MCF 10A (cell line): ENCODE results near the gene STK24. TPM values are rescaled to one million over a fixed set of nuclear protein-coding genes. Genes with fewer than 3 reads are reported as not detected.
"Not testable (repeated sequence)": the region's sequence is repeated elsewhere in the genome, so short reads cannot be mapped to it uniquely, and the experiment has no call there.

Experiments used
- BruUV-seq: library from RNA; stranded (reverse); fragments of 400-500 nt; replicated peaks from 2 replicates; lab custom pipeline; 2021; lab: Mats Ljungman, UMichigan
- CTCF ChIA-PET: fragments of 300-600 bp; sonication (Branson Sonifier 250); formaldehyde crosslinking; extraction: SDS; loops from one replicate; lab custom pipeline; 2021; ENCODE audit warnings: antibody characterized with exemption, inconsistent platforms; lab: Yijun Ruan, JAX
- POLR2A ChIA-PET: fragments of 300-600, 350-650 bp; sonication (Branson Sonifier 250); formaldehyde crosslinking; extraction: SDS; loops from one replicate; lab custom pipeline; 2020; ENCODE audit warnings: antibody characterized with exemption, inconsistent platforms; lab: Yijun Ruan, JAX
- DNase-seq: peaks from one replicate; pipeline ENCODE4 v3.0.0-alpha.2; 2018; ENCODE audit not compliant: unreplicated experiment
- H3K27ac Mint-ChIP-seq: one replicate; pipeline ENCODE4 v1.8.0; 2022; ENCODE audit warnings: mild to moderate bottlenecking, low read depth, mixed read lengths; ENCODE audit not compliant: unreplicated experiment
- H3K27me3 Mint-ChIP-seq: one replicate; pipeline ENCODE4 v1.8.0; 2022; ENCODE audit warnings: mixed read lengths; ENCODE audit not compliant: insufficient read depth, unreplicated experiment
- H3K36me3 Mint-ChIP-seq: one replicate; pipeline ENCODE4 v1.8.0; 2022; ENCODE audit warnings: mild to moderate bottlenecking, moderate library complexity, mixed read lengths; ENCODE audit not compliant: insufficient read depth, unreplicated experiment
- H3K4me1 Mint-ChIP-seq: one replicate; pipeline ENCODE4 v1.8.0; 2022; ENCODE audit warnings: mixed read lengths; ENCODE audit not compliant: insufficient read depth, unreplicated experiment
- H3K4me3 Mint-ChIP-seq: one replicate; pipeline ENCODE4 v1.8.0; 2022; ENCODE audit warnings: mild to moderate bottlenecking, moderate library complexity, mixed read lengths; ENCODE audit not compliant: unreplicated experiment
- H3K9me3 Mint-ChIP-seq: one replicate; pipeline ENCODE4 v1.8.0; 2022; ENCODE audit warnings: mixed read lengths; ENCODE audit not compliant: unreplicated experiment
- CTCF ChIP-seq: fragments of 200-600 bp; IDR thresholded peaks from one replicate; pipeline ENCODE4 v1.8.0; 2022; ENCODE audit warnings: antibody characterized with exemption, mild to moderate bottlenecking; ENCODE audit not compliant: unreplicated experiment
- intact Hi-C: fragments of 100-400 bp; cut with micrococcal nuclease; formaldehyde crosslinking; loops from 2 replicates; pipeline ENCODE4 v1.14.1; 2022
- total RNA-seq: library from RNA; stranded (reverse); gene quantifications from 2 replicates; pipeline ENCODE4 v1.2.3, GENCODE V29; 2022

STK24 gene
- total RNA-seq, 1 experiment from 2014 or later, result 200 TPM

- H3K27ac Mint-ChIP-seq, result no peak overlapping the region
- no peaks in the 10 kb centered on the region for H3K36me3 Mint-ChIP-seq
- no TSS peak for BruUV-seq
- no peaks in the 10 kb centered on the region for H3K9me3 Mint-ChIP-seq
- H3K4me3 Mint-ChIP-seq, result no peak overlapping the region
- POLR2A ChIA-PET, result no interaction called here
- H3K4me1 Mint-ChIP-seq, result no peaks in the 10 kb centered on the region
- peaks cover 27% of the 10 kb centered on the region for H3K27me3 Mint-ChIP-seq
- intact Hi-C loops, result no loop called here
- no peak for TF ChIP-seq CTCF
- CTCF ChIA-PET, result interaction anchor here (0.7 to 0.9 kb wide), 2 partner anchors 9 to 33 kb away, joined by 3 to 4 read pairs; no protein-coding TSS in a partner anchor
- DNase-seq, result no peak
Measured at GRCh38 chr13:98619556-98619955, 42.6 kb upstream of the STK24 start.

GRCh38 chr13:98615595-98615994, 38.7 kb upstream of the STK24 start:
- H3K36me3 Mint-ChIP-seq, intact Hi-C loops, DNase-seq, H3K9me3 Mint-ChIP-seq, H3K4me3 Mint-ChIP-seq, BruUV-seq, H3K27ac Mint-ChIP-seq, H3K4me1 Mint-ChIP-seq: not testable (repeated sequence)
- ChIA-PET POLR2A (interaction anchor here (0.6 to 1.0 kb wide), 2 partner anchors 35 to 1340 kb away, joined by 3 to 5 read pairs; no protein-coding TSS in a partner anchor), CTCF (interaction anchor here (0.6 to 0.7 kb wide), 4 partner anchors 12 to 1346 kb away, joined by 3 to 4 read pairs (median 4); no protein-coding TSS in a partner anchor)
- H3K27me3 Mint-ChIP-seq, result peaks cover 28% of the 10 kb centered on the region

- ChIA-PET POLR2A (no interaction called here), CTCF (no interaction called here)
- no peak for DNase-seq
- H3K4me1 Mint-ChIP-seq, result peaks cover 6% of the 10 kb centered on the region
- no peaks in the 10 kb centered on the region for H3K36me3 Mint-ChIP-seq
- no TSS peak for BruUV-seq
- H3K27me3 Mint-ChIP-seq, result peaks cover 40% of the 10 kb centered on the region
- no peak overlapping the region for H3K4me3 Mint-ChIP-seq
- no peak for TF ChIP-seq CTCF
- no peak overlapping the region for H3K27ac Mint-ChIP-seq
- intact Hi-C loops, result no loop called here
- no peaks in the 10 kb centered on the region for H3K9me3 Mint-ChIP-seq
Measured at GRCh38 chr13:98613591-98613990, 36.7 kb upstream of the STK24 start.

- Mint-ChIP-seq H3K4me1 (peaks cover 6% of the 10 kb centered on the region), H3K27me3 (peaks cover 27% of the 10 kb centered on the region), H3K4me3 (no peak overlapping the region), H3K36me3 (no peaks in the 10 kb centered on the region), H3K9me3 (no peaks in the 10 kb centered on the region), H3K27ac (no peak overlapping the region)
- BruUV-seq, result no TSS peak
- no peak for TF ChIP-seq CTCF
- ChIA-PET POLR2A (no interaction called here), CTCF (interaction anchor here (1.1 kb wide), 1 partner anchor 164 kb away, joined by 4 read pairs; no protein-coding TSS in a partner anchor)
- DNase-seq, result no peak
- intact Hi-C loops, result no loop called here
Measured at GRCh38 chr13:98609756-98610155, 32.8 kb upstream of the STK24 start.
